HUES6 (cell line): ENCODE results near the gene OSBP2.
A peak's percentile ranks its signal among the peaks of the same experiment; 100 is the strongest.

Experiments
- H3K27ac ChIP-seq: 2 replicates; pipeline ENCODE4 v1.7.0; 2013; ENCODE audit warnings: low read depth, mild to moderate bottlenecking, low read length, inconsistent platforms
- H3K27me3 ChIP-seq: 2 replicates; pipeline ENCODE4 v1.6.1; 2013; ENCODE audit warnings: low read length; ENCODE audit not compliant: control insufficient read depth, insufficient read depth
- H3K36me3 ChIP-seq: 2 replicates; pipeline ENCODE4 v1.6.1; 2013; ENCODE audit warnings: low read length; ENCODE audit not compliant: control insufficient read depth, insufficient read depth
- H3K4me1 ChIP-seq: 2 replicates; pipeline ENCODE4 v1.6.1; 2013; ENCODE audit warnings: low read length; ENCODE audit not compliant: control insufficient read depth, insufficient read depth
- H3K4me3 ChIP-seq: 2 replicates; pipeline ENCODE4 v1.5.1; 2013; ENCODE audit warnings: low read depth, low read length
- H3K9ac ChIP-seq: one replicate; pipeline ENCODE4 v1.6.1; 2013; ENCODE audit warnings: mild to moderate bottlenecking, low read length
- H3K9me3 ChIP-seq: 2 replicates; pipeline ENCODE4 v1.6.1; 2013; ENCODE audit warnings: low read depth, low read length; ENCODE audit not compliant: control insufficient read depth, insufficient read depth

Gene OSBP2

GRCh38 chr22:30792456-30792855 lies 97.8 kb downstream of the OSBP2 start:
- Histone ChIP-seq H3K9me3 (0 out of 2 replicates have a peak, but pooled peaks cover 3% of the 10 kb centered on the region), H3K36me3 (no peaks in the 10 kb centered on the region), H3K27me3 (no peaks in the 10 kb centered on the region), H3K27ac (no peak overlapping the region), H3K4me1 (no peaks in the 10 kb centered on the region), H3K9ac (no peak overlapping the region), H3K4me3 (no peak overlapping the region)

- no peaks in the 10 kb centered on the region for H3K36me3 ChIP-seq
- H3K27me3 ChIP-seq, result peaks cover 6% of the 10 kb centered on the region
- H3K4me3 ChIP-seq, result no peak overlapping the region
- 0 out of 2 replicates have a peak, but pooled peaks cover 3% of the 10 kb centered on the region for H3K9me3 ChIP-seq
- no peaks in the 10 kb centered on the region for H3K4me1 ChIP-seq
- no peak overlapping the region for H3K9ac ChIP-seq
- H3K27ac ChIP-seq, result no peak overlapping the region
Observed at GRCh38 chr22:30795118-30795517, 100.4 kb downstream of the OSBP2 start.

- Histone ChIP-seq H3K27ac (no peak overlapping the region), H3K4me1 (peaks cover 19% of the 10 kb centered on the region), H3K36me3 (no peaks in the 10 kb centered on the region), H3K27me3 (peaks cover 50% of the 10 kb centered on the region), H3K9me3 (no peaks in the 10 kb centered on the region), H3K9ac (no peak overlapping the region), H3K4me3 (peak overlapping the region; percentile 75)
Observed at GRCh38 chr22:30801695-30802094, 107.0 kb downstream of the OSBP2 start.

GRCh38 chr22:30802202-30803166 lies 107.8 kb downstream of the OSBP2 start:
- peaks cover 50% of the 10 kb centered on the region for H3K27me3 ChIP-seq
- H3K27ac ChIP-seq, result no peak overlapping the region
- H3K9ac ChIP-seq, result no peak overlapping the region
- H3K4me3 ChIP-seq, result peak overlapping the region; percentile 75
- H3K4me1 ChIP-seq, result peaks cover 26% of the 10 kb centered on the region
- no peaks in the 10 kb centered on the region for H3K36me3 ChIP-seq
- H3K9me3 ChIP-seq, result no peaks in the 10 kb centered on the region

- peak overlapping the region; percentile 31; the same call in 1 of the 2 replicates for H3K4me3 ChIP-seq
Observed at GRCh38 chr22:30803679-30804078, 109.0 kb downstream of the OSBP2 start.

GRCh38 chr22:30804626-30805025 lies 110.0 kb downstream of the OSBP2 start:
- Histone ChIP-seq H3K27me3 (peaks cover 49% of the 10 kb centered on the region), H3K9ac (no peak overlapping the region), H3K27ac (no peak overlapping the region), H3K4me3 (no peak overlapping the region), H3K9me3 (no peaks in the 10 kb centered on the region), H3K36me3 (no peaks in the 10 kb centered on the region), H3K4me1 (peaks cover 28% of the 10 kb centered on the region)

More at GRCh38 chr22:30803679-30804078, 109.0 kb downstream of the OSBP2 start:
- Histone ChIP-seq H3K4me1 (peaks cover 28% of the 10 kb centered on the region), H3K9me3 (no peaks in the 10 kb centered on the region), H3K27ac (no peak overlapping the region), H3K27me3 (peaks cover 50% of the 10 kb centered on the region), H3K36me3 (no peaks in the 10 kb centered on the region), H3K9ac (no peak overlapping the region)

- Histone ChIP-seq H3K36me3 (no peaks in the 10 kb centered on the region), H3K4me3 (no peak overlapping the region), H3K9ac (no peak overlapping the region), H3K27me3 (peaks cover 31% of the 10 kb centered on the region), H3K9me3 (no peaks in the 10 kb centered on the region), H3K4me1 (peaks cover 28% of the 10 kb centered on the region), H3K27ac (no peak overlapping the region)
Observed at GRCh38 chr22:30806391-30806861, 111.8 kb downstream of the OSBP2 start.

GRCh38 chr22:30809086-30809485 lies 114.4 kb downstream of the OSBP2 start:
- Histone ChIP-seq H3K36me3 (no peaks in the 10 kb centered on the region), H3K27ac (no peak overlapping the region), H3K9ac (no peak overlapping the region), H3K4me3 (no peak overlapping the region), H3K27me3 (peaks cover 7% of the 10 kb centered on the region; the same call in 1 of the 2 replicates), H3K9me3 (no peaks in the 10 kb centered on the region), H3K4me1 (peaks cover 18% of the 10 kb centered on the region)

GRCh38 chr22:30810105-30810504 lies 115.4 kb downstream of the OSBP2 start:
- Histone ChIP-seq H3K4me3 (no peak overlapping the region), H3K4me1 (peaks cover 18% of the 10 kb centered on the region), H3K9me3 (no peaks in the 10 kb centered on the region), H3K36me3 (no peaks in the 10 kb centered on the region), H3K27ac (no peak overlapping the region), H3K27me3 (no peaks in the 10 kb centered on the region; the same call in 1 of the 2 replicates), H3K9ac (no peak overlapping the region)

- Histone ChIP-seq H3K27me3 (no peaks in the 10 kb centered on the region), H3K9me3 (no peaks in the 10 kb centered on the region), H3K9ac (no peak overlapping the region), H3K27ac (no peak overlapping the region), H3K4me3 (no peak overlapping the region), H3K4me1 (no peaks in the 10 kb centered on the region), H3K36me3 (no peaks in the 10 kb centered on the region)
Observed at GRCh38 chr22:30813936-30814335, 119.3 kb downstream of the OSBP2 start.

- Histone ChIP-seq H3K9me3 (no peaks in the 10 kb centered on the region), H3K4me3 (no peak overlapping the region), H3K4me1 (no peaks in the 10 kb centered on the region), H3K27me3 (peaks cover 14% of the 10 kb centered on the region; the same call in 1 of the 2 replicates), H3K36me3 (no peaks in the 10 kb centered on the region), H3K27ac (no peak overlapping the region), H3K9ac (no peak overlapping the region)
Observed at GRCh38 chr22:30816413-30816812, 121.7 kb downstream of the OSBP2 start.
